GM13976 (cell line): ENCODE measurements around the gene PELI2.

ENCODE experiments used
- DNase-seq: peaks from one replicate; pipeline ENCODE4 v3.0.0; 2012; ENCODE audit warnings: low spot score
- CTCF ChIP-seq: IDR thresholded peaks from 2 replicates; pipeline ENCODE4 v1.5.1; 2012; ENCODE audit warnings: borderline replicate concordance, mild to moderate bottlenecking; ENCODE audit not compliant: insufficient read depth; ENCODE audit errors: extremely low read depth, missing control alignments, control extremely low read depth
- in situ Hi-C: fragments of 300-500 bp; cut with MboI; formaldehyde crosslinking; loops from one replicate; pipeline ENCODE4 v1.12.0; 2022; ENCODE audit warnings: low sequenced_read_pairs, mixed read lengths, inconsistent platforms; ENCODE audit not compliant: unreplicated experiment

PELI2 gene

GRCh38 chr14:56131004-56131864 is 13.0 kb downstream of the PELI2 start:
- TF ChIP-seq CTCF = no peak
- in situ Hi-C loops = no loop called here
- DNase-seq = no peak

- no peak for DNase-seq
- TF ChIP-seq CTCF = no peak
- in situ Hi-C loops = no loop called here
Measured at GRCh38 chr14:56131865-56132833, 13.9 kb downstream of the PELI2 start.

- in situ Hi-C loops = no loop called here
- no peak for TF ChIP-seq CTCF
Measured at GRCh38 chr14:56133547-56133946, 15.3 kb downstream of the PELI2 start.

GRCh38 chr14:56135001-56135400 is 16.8 kb downstream of the PELI2 start:
- in situ Hi-C loops = no loop called here
- DNase-seq = no peak
- no peak for TF ChIP-seq CTCF

More at GRCh38 chr14:56133547-56133946, 15.3 kb downstream of the PELI2 start:
- DNase-seq = no peak

- DNase-seq = no peak
- no peak for TF ChIP-seq CTCF
- in situ Hi-C loops = no loop called here
Measured at GRCh38 chr14:56135668-56136067, 17.5 kb downstream of the PELI2 start.

GRCh38 chr14:56136571-56137452 is 18.6 kb downstream of the PELI2 start:
- in situ Hi-C loops = no loop called here
- no peak for DNase-seq
- no peak for TF ChIP-seq CTCF
